GM10266 (cell line): ENCODE results near the gene ADORA3.

Experiments used
- DNase-seq: peaks from one replicate; pipeline ENCODE4 v3.0.0; 2012; ENCODE audit errors: extremely low spot score
- TF ChIP-seq, protein P1 (sequence below): IDR thresholded peaks from 2 replicates; pipeline ENCODE4 v1.5.1; 2012; ENCODE audit warnings: mild to moderate bottlenecking, low read depth; ENCODE audit not compliant: control insufficient read depth, insufficient read depth; ENCODE audit errors: missing control alignments

ADORA3 gene

DNA sequence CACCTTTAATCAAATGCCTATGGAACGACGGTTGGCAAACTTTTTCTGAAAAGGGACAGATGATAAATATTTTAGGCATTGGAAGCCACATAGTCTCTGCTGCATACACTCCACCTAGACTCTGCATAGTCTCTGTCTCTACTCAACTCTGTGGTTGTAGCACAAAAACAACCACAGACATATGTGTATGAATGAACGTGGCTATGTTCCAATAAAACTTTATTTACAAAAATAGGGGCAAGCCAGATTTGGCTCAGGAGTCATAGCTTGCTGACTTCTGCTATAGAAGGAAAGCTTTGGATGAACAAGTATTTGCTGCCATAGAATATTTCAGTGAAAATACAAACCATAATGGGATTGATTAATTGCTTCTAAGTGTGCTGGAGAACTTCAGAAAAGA lies 37.5 kb upstream of the ADORA3 start:
- TF ChIP-seq, protein P1, sequence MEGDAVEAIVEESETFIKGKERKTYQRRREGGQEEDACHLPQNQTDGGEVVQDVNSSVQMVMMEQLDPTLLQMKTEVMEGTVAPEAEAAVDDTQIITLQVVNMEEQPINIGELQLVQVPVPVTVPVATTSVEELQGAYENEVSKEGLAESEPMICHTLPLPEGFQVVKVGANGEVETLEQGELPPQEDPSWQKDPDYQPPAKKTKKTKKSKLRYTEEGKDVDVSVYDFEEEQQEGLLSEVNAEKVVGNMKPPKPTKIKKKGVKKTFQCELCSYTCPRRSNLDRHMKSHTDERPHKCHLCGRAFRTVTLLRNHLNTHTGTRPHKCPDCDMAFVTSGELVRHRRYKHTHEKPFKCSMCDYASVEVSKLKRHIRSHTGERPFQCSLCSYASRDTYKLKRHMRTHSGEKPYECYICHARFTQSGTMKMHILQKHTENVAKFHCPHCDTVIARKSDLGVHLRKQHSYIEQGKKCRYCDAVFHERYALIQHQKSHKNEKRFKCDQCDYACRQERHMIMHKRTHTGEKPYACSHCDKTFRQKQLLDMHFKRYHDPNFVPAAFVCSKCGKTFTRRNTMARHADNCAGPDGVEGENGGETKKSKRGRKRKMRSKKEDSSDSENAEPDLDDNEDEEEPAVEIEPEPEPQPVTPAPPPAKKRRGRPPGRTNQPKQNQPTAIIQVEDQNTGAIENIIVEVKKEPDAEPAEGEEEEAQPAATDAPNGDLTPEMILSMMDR = no peak

DNA sequence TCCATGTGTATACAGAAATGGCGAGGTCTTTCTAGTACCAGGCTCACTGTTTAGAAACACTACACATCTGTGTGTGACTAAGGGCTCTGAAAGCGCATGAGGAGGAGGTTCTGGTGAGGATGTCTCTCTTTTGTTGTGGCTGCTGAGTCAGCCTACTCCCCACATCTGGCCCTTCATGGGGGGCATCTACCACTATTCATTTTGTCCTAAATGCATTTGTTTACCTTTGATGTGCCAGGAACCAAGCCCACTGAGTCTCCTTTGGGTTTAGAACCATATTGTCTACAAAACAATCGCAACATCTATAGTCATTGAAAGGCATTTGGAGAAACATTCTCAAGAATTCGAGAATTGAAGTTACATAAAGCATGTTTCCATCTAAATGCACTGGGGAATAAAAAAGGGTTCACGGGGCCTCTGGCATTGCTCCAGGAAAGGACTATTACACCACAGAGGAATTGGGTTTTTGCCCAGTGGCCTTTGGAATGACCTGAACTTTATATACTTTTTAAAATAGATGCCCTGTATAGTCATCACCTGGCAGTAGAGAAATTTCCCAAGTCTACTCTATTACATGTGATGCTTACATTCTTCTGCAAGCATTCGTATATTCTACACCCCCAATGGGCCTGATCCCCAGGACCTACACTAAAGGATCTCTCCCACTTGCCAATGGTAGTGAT lies 35.1 kb upstream of the ADORA3 start:
- TF ChIP-seq, protein P1 = no peak
- no peak for DNase-seq

More for the DNA sequence above, 37.5 kb upstream of the ADORA3 start:
- no peak for DNase-seq

DNA sequence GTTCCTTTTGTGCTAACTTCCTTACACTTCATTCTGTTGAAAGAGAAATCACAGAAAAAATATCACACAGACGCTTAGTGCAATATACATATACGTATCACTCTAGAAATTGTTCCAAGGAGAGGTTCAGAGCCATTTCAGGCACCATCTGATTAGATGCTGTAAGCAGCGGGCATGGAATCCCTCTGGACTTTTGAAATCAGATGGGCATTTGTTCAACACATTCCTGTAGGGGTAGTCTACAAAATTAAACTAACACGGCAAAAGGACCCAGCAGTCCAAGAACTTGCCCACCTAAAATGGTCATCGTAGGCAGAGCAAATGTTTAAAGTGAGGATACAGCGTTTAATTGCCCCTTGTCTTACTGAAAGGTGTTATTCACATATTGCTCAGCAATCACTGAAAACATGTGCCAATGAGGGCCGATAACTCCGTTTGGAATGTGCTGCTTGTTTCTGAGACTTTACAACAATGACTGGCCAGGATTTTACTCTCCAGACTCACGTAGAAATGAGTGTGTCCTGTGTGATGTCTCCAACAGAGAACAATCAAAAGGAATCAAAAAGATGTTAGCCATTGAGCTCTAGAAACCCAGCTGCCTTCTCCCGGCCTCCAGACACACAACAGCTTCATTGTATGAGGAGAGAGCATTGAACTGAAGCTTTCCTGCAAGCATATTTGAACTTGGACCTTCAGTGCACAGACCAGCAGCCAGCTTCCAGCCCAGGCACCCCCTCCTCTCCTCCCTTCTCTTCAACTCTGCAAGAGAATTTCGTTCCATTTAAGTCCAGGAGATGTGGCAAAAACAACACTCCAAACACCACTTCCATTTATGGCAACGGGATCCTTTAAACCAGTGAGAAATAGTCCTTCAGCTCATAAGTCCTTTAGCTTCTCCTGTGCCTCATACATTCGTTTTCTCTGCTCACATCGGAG lies 32.1 kb upstream of the ADORA3 start:
- TF ChIP-seq, protein P1 = no peak
- no peak for DNase-seq

DNA sequence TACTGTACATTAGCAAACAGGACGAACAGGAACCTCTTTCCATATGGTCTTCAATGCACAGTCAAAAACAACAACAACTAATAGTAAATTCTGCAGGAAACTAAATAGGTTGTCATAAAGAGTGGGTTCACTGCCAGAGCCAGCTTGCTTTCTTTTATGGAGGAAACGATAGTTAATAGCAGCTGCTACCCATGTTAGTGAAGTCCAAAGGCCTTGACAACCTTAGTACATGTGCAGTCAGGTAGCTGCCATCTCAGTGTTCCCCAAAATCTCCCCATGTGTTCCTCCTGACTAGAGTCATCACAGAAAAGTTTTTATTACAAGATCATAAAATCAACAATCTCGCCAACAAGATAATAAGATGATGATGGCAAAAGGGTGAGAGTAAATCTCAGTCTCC lies 16.6 kb upstream of the ADORA3 start:
- no peak for DNase-seq
- TF ChIP-seq, protein P1 = no peak

DNA sequence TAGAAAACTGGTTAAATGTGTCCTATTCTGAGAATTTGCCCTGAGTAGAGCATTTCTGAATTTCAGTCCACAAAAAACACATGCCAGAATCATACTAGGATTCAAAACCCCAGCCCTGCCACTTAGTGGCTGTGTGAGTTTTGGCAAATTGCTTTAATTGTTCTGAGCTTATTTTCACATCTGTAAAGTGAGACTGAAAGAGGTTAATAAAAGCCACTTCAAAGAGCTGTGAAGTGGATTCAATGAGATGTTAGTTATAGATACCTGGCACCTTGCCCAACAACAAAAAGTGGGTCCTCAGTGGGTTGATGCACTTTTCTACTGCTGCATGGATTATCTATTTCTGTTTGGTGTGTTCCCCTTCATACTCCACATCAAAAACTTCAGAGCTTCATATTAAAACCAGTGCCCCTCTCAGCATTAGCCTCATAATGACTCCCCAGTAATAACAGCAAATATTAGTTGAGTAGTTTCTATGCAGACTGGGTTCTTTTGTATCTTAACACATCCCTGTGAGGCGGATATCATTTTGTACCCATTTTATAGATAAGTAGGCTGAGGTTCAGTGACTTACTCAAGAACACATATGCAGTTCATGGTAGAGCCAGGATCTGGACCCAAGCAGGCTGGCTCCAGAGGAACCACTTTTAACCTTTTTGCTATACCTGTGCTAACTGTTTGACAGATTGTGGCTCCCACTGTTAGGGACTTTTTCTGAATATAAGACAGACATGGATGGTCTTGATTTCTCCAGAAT lies 14.2 kb upstream of the ADORA3 start:
- TF ChIP-seq, protein P1 = no peak
- DNase-seq = no peak

DNA sequence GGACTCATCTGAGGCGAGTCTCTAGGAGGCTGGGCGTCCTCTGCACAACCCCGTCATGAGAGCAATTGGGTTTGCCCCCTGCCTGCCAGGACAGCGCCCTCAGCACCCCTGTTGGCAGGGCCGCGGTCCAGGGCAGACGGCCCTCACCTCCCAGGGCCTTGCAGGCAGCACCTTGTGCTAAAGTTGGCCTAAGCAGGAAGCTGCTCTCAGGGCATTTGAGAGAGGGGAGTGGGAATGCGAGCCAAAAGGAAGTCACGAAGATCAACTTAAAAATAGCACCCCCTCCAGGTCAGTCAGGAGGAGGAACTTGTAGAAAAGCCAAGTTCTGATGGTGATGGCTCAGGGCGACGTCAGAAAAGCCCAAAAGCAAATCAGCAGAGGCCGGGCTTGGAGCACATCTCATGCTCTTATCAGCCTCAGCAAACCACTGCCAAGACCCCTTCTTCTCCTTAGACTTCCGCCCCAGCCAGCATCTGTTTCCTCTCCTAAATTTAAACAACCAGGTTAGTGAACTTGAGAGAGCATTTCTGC lies 12.6 kb upstream of the ADORA3 start:
- peak; percentile 64 for DNase-seq
- TF ChIP-seq, protein P1 = peak; percentile 52
